Loucy (cell line): Measurements from ENCODE around the gene AP1M1.

ENCODE experiments used
- EZH2phosphoT487 ChIP-seq: fragments of 200-600 bp; IDR thresholded peaks from 2 replicates; pipeline ENCODE4 v1.6.1; 2018; ENCODE audit warnings: antibody characterized with exemption, mild to moderate bottlenecking, moderate library complexity, borderline replicate concordance
- TF ChIP-seq, protein P1 (sequence below): fragments of 200-600 bp; sonication (generic); conservative IDR thresholded peaks from 2 replicates; pipeline ENCODE4 v1.5.1; 2014; ENCODE audit warnings: mild to moderate bottlenecking, antibody characterized with exemption, low read length

DNA sequence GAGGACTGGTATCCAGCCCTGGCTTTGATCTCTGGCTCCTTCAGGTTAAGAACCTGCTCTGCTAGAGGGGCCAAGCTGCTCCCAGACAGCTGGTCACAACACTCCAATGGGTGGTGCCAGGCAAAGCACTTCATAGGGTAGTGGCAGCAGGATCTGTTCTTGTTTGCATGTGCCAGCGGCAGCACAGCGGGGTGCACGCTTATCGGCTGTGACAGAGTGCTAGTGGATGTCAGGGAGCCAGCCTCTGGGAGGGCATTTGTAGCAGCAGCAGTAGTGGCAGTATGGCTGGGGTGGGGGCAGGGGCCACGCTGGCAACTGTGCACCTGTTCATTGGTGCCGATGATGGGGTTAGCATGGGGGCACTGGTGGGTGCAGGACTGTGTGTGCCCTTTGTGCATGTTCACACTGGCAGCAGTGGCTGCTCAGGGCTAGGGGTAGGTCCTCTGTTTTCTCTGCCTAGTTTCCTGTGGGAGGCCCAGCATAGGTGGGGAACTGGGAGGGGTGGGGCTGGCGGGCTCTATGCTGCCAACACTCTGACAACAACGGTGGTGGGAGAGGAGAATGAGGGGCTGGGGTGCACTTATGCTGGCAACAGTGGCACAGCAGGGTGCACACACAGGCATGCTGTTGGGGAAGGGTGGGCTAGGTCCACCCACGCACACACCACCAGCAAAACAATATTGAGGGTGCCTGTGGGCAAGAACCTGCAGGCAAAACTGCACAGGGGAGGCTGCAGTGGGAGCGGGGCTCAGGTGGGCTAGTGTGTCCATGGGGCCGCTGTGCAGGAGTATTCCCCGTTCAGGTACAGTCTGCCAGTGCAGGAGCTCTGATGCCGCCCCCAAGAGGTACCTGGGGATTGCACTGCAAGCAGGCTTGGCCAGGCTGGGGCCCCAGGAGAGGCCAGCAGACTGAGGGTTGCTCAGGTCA is 19.3 kb downstream of the AP1M1 start:
- TF ChIP-seq, protein P1, sequence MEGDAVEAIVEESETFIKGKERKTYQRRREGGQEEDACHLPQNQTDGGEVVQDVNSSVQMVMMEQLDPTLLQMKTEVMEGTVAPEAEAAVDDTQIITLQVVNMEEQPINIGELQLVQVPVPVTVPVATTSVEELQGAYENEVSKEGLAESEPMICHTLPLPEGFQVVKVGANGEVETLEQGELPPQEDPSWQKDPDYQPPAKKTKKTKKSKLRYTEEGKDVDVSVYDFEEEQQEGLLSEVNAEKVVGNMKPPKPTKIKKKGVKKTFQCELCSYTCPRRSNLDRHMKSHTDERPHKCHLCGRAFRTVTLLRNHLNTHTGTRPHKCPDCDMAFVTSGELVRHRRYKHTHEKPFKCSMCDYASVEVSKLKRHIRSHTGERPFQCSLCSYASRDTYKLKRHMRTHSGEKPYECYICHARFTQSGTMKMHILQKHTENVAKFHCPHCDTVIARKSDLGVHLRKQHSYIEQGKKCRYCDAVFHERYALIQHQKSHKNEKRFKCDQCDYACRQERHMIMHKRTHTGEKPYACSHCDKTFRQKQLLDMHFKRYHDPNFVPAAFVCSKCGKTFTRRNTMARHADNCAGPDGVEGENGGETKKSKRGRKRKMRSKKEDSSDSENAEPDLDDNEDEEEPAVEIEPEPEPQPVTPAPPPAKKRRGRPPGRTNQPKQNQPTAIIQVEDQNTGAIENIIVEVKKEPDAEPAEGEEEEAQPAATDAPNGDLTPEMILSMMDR, result no peak
- TF ChIP-seq EZH2phosphoT487, result no peak
